HG03342 (cell line): ENCODE data around the gene MECP2.

Experiments used
- ATAC-seq: cut with Tn5 transposase; IDR thresholded peaks from one replicate; pipeline ENCODE4 v1.9.1; 2021; ENCODE audit warnings: mild to moderate bottlenecking, moderate library complexity; ENCODE audit not compliant: unreplicated experiment

Gene MECP2

DNA sequence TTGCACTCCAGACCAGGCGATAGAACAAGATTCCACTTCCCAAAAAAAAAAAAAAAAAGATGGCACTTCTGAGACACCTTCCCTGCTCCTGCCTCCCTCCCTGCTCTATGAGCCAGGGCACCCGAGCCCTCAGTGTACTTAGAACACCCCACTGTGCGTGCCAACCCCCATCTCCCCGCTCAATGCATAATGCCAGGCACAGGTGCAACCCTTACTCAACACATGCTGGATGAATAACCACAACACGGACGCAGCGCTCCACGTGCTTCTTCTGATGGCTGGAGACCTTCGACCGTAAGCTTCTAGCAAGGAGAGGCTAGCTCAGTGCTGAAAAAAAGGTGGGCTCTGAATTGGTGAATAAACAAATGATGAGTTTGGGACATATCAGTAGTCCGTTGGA lies 57.9 kb downstream of the MECP2 start:
- no peak for ATAC-seq

DNA sequence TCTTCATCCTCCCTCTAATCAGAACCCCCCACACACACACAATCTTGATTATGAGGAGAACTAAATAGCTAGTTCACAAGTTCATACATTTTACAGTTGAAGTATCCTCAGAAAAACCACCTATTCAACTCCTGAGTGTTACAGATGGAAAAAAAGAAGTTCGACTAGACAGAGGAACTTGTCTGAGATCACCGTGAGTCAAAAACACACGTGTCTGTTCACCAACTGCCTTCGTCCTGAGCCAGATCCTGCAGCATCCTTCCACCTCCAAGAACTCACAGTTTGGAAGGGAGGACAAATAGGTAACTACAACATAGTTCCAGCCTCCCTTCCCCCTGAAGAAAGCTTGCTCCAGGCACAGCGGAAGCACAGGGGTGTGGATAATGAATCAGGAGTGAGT lies 58.9 kb downstream of the MECP2 start:
- ATAC-seq: no peak

DNA sequence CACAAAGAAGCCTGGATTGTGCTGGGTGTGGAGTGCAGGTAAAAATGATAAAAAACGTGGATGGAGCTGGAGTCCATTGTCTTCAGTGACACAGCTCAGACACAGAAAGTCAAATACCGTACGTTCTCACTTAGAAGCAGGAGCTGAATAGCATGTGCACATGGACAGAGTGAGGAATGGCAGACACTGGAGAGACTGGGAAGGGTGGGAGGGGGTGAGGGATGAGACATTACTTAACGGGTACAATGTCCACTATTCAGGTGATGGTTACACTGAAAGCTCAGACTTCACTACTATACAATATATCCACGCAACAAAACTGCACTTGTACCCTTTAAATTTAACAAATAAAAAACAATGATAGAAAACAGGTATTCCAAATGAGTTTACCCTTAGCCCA lies 59.8 kb downstream of the MECP2 start:
- no peak for ATAC-seq

DNA sequence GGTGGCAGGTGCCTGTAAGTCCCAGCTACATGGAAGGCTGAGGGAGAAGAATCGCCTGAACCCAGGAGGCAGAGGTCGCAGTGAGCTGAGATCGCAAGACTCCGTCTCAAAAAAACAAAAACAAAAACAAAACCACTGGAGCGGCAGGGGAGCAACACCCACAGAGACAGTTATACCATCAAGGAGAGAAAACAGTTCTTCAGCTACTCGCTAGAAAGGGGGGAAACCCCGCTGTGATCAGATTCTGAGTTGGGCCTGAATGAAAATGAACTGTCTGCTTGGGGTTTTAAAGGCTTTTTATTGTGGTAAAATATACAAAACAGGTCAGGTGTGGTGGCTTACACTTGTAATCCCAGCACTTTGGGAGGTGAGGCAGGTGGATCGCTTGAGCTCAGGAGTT lies 61.0 kb downstream of the MECP2 start:
- ATAC-seq: no peak

DNA sequence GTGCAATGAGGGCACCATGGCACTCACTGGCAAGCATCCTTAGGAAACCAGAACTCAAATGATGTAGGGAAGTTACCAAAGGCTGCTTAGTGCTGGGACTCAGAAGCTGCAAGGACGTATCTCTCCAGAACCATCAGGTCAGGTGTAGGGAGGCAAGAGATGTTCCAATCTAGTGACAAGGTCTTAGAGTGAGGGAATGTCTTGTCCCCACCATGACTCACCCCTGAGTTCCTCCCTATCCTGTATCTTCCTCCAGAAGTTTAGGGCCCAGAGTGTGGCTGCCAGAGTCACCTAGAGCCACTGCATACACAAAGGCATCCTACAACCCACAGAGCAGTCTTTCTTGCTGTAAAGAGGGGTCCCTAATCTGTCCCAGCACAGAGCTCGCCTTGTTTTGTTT lies 63.7 kb downstream of the MECP2 start:
- ATAC-seq: no peak

DNA sequence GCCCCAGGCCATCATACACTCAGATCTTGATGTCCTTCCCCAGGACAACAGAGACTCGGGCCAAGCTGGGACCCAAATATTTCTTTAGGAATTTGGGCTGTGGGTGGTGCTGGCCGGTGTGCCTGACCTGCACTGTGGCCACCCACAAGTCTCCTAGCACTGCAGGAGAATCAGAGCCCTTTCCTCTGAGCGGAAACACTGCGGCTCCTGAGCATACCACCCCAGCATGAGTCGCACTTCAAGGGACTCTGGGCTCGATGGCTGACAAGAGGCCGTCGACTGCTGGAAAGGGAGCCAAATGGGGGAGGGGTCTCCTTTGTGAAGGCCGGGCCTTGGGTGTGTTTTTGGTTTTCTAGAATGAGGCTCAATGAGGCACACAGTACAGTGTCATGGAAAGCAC lies 64.9 kb downstream of the MECP2 start:
- no peak for ATAC-seq

DNA sequence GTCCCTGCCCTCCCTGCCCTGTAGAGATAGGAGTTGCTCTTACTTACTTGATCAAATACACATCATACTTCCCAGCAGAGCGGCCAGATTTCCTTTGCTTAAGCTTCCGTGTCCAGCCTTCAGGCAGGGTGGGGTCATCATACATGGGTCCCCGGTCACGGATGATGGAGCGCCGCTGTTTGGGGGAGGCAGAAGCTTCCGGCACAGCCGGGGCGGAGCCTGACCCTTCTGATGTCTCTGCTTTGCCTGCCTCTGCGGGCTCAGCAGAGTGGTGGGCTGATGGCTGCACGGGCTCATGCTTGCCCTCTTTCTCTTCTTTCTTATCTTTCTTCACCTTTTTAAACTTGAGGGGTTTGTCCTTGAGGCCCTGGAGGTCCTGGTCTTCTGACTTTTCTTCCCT lies 65.4 kb downstream of the MECP2 start:
- no peak for ATAC-seq

DNA sequence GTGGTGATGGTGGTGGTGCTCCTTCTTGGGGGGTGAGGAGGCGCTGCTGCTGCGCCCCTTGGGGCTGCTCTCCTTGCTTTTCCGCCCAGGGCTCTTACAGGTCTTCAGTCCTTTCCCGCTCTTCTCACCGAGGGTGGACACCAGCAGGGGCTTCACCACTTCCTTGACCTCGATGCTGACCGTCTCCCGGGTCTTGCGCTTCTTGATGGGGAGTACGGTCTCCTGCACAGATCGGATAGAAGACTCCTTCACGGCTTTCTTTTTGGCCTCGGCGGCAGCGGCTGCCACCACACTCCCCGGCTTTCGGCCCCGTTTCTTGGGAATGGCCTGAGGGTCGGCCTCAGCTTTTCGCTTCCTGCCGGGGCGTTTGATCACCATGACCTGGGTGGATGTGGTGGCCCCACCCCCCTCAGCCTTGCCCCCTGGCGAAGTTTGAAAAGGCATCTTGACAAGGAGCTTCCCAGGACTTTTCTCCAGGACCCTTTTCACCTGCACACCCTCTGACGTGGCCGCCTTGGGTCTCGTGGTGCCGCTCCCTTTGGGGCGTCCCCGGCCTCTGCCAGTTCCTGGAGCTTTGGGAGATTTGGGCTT lies 66.7 kb downstream of the MECP2 start:
- no peak for ATAC-seq

DNA sequence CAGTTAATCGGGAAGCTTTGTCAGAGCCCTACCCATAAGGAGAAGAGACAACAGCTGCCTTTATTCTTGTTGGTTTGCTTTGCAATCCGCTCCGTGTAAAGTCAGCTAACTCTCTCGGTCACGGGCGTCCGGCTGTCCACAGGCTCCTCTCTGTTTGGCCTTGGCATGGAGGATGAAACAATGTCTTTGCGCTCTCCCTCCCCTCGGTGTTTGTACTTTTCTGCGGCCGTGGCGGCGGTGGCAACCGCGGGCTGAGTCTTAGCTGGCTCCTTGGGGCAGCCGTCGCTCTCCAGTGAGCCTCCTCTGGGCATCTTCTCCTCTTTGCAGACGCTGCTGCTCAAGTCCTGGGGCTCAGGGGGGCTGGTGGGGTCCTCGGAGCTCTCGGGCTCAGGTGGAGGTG lies 67.3 kb downstream of the MECP2 start:
- no peak for ATAC-seq

DNA sequence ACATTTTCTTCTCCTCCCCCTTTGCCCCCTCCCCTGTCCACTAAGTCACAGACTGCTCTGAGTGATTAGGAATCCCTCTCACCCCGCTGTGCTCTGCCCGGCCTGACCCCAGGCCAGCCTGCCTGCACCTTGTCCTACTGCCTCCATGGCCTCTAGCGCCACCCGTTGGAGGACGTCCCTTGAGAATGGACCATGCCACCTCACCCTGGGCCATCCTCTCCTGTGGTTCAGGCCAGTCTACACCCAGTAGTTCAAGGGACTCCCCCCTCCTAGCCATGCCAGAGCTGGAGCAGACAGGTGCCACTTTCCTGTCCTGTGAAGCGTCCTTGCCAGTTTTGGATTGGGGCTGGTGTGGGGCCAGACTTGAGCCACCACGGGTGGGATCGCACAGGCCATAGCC lies 68.1 kb downstream of the MECP2 start:
- no peak for ATAC-seq

DNA sequence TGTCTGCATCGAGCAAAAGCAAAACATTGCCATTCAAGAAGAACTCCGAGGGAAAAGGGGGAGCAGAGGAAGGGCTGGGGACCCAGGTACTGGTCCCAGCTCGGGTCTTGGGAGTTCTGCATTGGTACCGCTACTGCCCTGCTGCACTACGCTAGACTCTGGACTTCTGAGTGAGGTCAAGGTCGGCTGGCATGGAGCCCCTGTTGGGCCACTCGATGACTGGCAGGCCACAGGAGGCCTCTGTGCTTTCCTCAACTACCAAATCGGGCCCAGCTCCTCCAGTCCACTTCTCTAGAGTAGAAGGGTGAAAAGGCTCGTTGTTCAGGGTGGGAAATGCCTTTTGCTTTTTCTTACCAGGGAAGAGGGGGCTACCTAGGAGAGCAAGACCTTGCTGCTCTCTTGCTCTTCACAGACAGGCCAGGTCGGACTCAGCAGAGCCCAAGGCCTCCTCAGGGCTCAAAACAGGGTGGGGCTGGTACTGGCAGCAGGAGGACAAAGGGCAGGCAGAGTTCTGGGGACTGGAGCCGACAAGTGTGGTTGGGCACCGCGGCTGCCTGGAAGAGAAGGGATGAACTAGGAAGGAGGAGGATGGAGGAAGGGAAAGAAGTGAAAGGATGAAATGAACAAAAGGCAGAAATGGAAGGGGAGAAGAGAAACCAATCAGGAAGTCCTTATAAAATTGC lies 68.9 kb downstream of the MECP2 start:
- no peak for ATAC-seq

DNA sequence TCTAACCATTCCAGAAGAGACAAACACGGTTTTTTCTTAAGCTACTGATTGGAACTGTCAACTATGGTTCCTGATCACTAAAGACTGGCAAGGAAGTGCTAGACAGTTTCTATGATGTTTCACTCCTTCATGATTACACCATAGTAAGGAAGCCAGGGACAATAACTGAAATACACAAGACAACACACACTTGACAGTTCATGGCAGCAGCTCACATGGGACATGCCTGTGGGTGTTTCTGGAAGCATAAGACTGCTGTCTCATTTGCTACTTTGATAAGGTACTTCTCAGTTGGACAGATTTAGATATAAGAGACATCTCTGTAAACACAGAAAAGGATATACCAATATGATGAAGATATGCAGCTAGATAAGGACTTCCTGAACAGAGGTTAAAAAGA lies 69.5 kb downstream of the MECP2 start:
- ATAC-seq: no peak

DNA sequence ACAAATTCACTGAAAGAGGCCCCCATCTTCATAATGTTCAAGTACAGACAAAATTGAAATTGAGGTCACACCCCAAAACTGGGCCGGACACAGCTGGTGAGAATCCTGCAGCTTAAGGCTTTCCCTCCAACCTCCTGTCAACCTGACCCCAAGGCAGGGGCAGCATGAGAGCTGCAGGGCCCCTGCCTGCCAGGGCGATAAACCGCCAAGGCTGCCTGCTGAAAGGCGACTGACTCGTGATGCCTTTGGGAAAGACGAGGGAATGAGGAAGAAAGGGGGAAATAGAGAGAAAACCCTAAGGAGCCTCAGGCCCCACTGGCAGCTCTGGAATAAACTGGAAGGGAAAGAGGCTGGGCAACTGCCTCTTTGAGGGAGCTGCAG lies 70.5 kb downstream of the MECP2 start:
- no peak for ATAC-seq

DNA sequence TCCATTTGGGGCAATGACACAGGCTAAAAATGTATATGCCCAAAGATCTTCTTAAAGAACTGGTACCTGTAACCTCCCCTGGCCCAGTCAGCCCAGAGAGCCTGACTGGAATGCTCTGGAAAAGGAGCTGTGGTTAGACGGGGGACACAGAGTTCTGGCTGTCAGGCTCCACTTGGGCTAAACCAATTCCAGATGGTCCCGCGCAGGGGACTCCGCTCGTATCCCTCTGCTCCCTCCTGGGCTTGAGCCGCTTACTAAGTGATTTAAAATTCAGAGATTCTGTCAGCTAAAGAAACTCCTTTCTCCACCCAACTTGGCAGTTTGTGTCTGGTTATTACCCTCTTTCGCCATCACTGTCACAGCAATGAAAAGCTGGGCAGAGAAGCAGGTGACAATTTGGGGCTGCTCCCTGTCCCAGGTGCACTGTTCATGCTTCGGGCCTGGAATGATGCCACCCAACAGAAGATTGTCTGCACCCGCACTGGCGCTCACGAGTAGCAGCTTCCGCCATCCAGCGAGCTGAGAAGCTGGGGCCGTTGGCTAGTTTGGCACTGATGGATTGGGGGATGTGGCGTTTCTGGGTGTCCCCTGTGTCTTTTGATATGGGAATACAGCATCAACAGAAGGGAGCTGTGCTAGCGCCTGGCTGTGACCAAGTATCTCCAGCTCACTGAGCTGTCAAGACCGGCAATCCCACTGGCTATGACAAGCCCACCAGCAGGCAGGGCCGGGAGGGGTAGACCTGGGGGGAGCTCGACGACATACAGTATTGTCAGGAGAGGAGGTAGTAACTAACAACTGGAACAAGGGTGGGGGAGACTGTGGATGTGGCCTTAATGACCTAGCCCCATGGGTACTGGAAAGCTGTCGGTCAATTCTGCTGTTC lies 71.1 kb downstream of the MECP2 start:
- ATAC-seq: no peak

DNA sequence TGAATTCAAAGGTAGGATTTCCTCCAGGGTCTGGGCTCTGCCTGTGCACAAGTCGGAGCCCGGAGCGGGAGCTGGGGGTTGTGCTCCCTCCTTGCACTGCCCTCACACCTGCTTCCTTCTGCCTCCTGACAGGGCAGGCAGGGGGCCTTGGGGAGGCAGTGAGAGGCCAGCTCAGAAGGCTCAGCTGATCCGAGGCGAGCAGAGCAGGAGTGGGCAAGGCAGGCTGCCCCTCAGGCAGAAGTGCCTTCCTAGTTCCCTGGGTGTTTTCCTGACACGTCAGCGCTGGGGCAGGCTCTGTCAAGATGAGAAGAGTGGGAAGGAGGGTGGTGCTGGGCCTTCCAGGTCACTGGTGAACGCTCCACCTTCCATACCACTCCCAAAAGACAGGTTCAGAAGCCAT lies 72.3 kb downstream of the MECP2 start:
- no peak for ATAC-seq

DNA sequence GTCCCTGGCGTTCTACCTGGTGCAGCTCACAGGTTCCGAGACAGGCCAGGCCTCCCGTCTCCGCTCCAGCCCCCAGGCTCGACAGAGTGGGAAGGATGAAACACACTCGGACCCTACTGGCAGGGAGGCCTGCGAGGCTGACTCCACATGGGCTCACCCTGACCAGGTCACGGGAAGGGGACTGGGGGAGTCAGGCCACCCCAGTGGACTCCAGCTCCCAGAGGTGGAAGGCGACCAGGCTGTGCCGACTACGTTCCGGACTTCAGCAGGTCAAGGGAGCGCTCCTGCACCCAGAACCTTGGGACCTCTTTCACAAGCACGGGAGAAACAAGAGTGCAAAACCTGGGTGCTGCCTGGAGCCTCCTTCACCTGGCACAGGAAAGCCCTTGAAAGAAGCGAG lies 73.2 kb downstream of the MECP2 start:
- no peak for ATAC-seq

DNA sequence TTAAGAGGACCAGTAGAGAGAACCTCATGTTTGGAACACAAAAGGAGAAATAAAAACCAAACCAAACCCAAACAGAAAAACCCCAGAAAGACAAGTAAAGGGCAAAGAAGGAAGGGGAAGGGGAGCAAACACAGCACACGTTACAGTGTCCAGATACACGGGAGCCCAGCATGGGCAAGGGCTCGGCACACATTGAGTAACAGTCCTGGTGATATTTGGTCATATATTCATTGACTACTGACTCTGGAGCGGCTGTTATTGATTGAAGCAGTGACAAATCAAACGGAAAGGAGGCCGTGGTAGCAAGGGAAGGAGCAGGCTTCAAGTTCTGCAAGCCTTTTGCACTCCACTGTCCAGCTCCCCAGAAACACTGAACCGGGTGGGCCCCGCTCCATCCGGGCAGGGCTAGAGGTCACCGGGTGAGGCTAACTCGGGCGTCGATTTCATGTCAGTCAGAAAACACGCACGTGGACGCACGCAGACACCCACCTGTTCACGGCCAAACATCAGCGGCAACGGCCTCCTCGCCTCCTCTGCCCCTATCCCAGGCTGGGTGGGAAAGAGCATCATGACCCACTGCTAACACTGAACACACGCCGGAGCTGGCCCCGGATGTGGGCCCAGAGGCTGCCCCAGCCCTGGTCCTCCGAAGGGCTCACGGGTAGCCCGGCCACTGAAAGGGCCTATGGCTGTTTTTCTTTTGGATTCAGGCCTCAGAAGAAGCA lies 74.1 kb downstream of the MECP2 start:
- no peak for ATAC-seq

DNA sequence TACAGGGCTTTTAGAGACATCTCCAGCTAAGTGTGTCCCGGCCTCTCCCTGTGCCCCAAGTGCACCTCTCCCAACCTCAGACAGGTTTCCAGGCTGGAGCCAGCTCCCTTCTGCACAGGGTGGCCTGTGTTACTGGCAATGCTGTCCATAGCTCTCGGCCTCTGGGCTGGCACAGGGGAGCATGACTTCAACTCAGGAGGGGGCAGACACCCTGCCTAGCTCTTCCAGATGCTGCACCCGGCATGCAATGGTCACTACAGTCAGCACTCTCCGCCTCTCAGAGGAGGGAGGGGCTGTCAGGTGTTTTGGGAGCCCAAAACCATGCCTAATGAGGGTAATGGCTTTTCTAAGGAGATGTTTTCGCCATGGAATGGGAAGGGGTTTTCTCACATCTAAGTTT lies 75.4 kb downstream of the MECP2 start:
- ATAC-seq: no peak

DNA sequence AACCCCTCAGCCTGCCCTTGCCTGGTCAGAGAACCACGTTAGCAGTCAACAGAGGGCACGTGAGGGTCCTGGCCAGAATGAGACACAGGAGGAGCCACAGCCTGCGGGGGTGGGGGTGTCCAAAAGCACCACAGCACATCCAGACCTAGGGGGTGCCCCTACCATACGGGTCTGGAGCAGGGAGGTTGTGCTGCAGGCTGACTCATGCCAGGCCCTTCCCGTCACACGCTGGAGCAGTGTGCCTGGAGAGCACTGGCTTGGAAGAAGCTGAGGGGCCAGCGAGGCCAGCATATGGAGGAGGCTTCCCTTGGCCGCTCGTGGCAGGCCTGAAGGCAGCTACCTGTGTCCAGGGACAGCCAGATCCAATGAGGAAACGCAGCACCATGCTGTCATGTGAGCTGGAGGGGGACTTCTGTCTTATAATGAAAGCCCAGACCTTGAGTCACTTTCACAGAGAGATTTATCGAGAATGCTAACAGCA lies 76.3 kb downstream of the MECP2 start:
- ATAC-seq: no peak

DNA sequence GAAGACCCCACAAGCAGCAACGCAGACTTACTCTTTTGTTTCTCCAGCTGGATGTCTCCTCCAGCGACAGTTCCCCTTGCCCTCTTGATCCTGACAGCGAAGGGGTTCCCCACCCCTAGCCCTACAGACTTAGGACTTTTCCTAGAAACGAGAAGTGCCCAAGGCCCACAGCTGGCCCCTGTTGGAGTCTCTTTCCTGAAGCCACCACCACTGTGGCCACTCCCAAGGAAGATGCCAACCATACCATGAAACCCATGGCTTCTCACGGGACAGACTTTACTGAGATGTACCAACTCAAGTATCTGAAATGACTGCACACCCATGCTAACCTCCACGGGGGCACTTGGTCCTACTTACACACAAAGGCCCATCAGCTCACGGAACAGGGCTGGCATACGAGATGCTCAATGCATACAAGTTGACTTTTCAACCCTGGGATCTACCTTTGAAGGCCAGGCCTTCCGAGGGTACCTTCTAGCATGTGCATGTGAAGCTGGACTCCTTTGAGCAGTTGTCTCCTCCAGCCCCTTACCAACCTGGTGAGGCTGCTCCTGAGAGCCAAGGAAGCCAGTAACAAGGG lies 76.9 kb downstream of the MECP2 start:
- ATAC-seq: no peak
